ENCODE data around the gene FOXJ3. TPM values are rescaled to one million over a fixed set of nuclear protein-coding genes. Genes with fewer than 3 reads are reported as not detected.

The FOXJ3 gene
- total and polyA plus RNA-seq, 2 of the 8 experiments (the other 6 are each of a cell fraction or from before 2014, with no cell fraction given) = 48.6 to 51.9 TPM

DNA sequence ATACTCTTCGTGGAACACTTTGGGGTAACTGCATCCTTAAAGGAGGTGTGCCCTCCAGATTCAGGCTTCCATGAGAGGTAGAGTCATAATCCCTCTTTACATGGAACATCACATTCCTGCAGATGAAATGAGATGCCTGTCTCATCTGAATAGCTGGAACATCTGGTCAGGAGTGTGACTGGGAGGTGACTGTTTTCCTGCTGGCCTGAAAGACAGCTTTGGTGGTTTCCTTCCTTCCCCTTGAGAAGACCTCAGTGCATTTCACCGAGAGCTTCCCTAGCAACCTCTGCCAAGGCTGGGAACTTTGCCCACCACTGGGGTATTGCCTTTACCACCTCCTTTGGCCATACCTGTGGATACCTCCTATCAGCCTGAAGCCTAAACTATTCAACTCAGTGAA, 123.8 kb downstream of the FOXJ3 start:
- Histone ChIP-seq H3K4me3 (ENCODE audit: extremely low read depth in 1 of 4, insufficient read depth in 2 of 4, low read depth in 3 of 4, low read length in 4 of 4) (no peak overlapping the region), H4K8ac (ENCODE audit: extremely low read depth, insufficient read depth, low read length) (no peak overlapping the region), H2BK15ac (ENCODE audit: low read length) (no peak overlapping the region), H2AK5ac (ENCODE audit: low read depth, low read length) (no peak overlapping the region), H2BK12ac (ENCODE audit: low read depth, low read length) (no peak overlapping the region), H2BK20ac (ENCODE audit: low read length) (no peak overlapping the region), H3K9ac (replicated peaks in 1 of 4; ENCODE audit: extremely low read depth in 1 of 4, low read depth in 3 of 4, low read length in 3 of 4) (no peak overlapping the region), H3K36me3 (ENCODE audit: control insufficient read depth in 2 of 4, insufficient read depth in 4 of 4, low read length in 3 of 4) (no peaks in the 10 kb centered on the region; a peak in 1 of 8 replicates), H3K18ac (ENCODE audit: extremely low read depth, low read length) (no peak overlapping the region), H3K56ac (replicated peaks; ENCODE audit: insufficient read length, low read depth, low read length) (no peak overlapping the region), H2BK120ac (replicated peaks; ENCODE audit: low read depth, low read length) (no peak overlapping the region), H3K4me1 (replicated peaks in 1 of 4; ENCODE audit: control insufficient read depth in 3 of 4, insufficient read depth in 4 of 4, low read length in 3 of 4) (peaks cover 0 to 2% (median under 1%) of the 10 kb centered on the region in 4 experiments; a peak in 5 of 7 replicates), H2AFZ (ENCODE audit: low read length) (no peak overlapping the region), H4K91ac (replicated peaks; ENCODE audit: insufficient read length, low read length) (no peak overlapping the region), H3K14ac (ENCODE audit: insufficient read length) (no peak overlapping the region), H3K27ac (ENCODE audit: low read depth, low read length) (no peak overlapping the region), H3K4ac (replicated peaks; ENCODE audit: insufficient read length, low read depth, low read length) (no peak overlapping the region), H4K20me1 (replicated peaks in 1 of 2; ENCODE audit: control insufficient read depth in 1 of 2, insufficient read depth in 2 of 2, low read length in 2 of 2) (peaks cover 4% of the 10 kb centered on the region in 2 experiments), H2BK5ac (ENCODE audit: low read depth, low read length) (no peak overlapping the region), H4K5ac (ENCODE audit: insufficient read length, low read depth, low read length) (no peak overlapping the region), H3K23ac (ENCODE audit: insufficient read length) (no peak overlapping the region), H3K9me3 (ENCODE audit: insufficient read depth in 2 of 2, low read depth in 1 of 2, low read length in 1 of 2) (no peaks in the 10 kb centered on the region), H3K27me3 (replicated peaks in 1 of 4; ENCODE audit: control insufficient read depth in 3 of 4, extremely low read depth in 1 of 4, insufficient read depth in 3 of 4, low read length in 3 of 4) (no peaks in the 10 kb centered on the region), H3K79me2 (ENCODE audit: control insufficient read depth in 1 of 2, insufficient read depth in 2 of 2, low read length in 2 of 2) (peaks cover 0 to 86% of the 10 kb centered on the region in 2 experiments; a peak in 3 of 4 replicates), H3K4me2 (ENCODE audit: insufficient read depth in 1 of 2, low read depth in 2 of 2, low read length in 2 of 2) (no peak overlapping the region), H3K79me1 (ENCODE audit: low read depth, low read length) (peaks cover 4% of the 10 kb centered on the region; the same call in 1 of the 2 replicates), H3K23me2 (ENCODE audit: low read depth, low read length) (no peaks in the 10 kb centered on the region; the same call in 1 of the 2 replicates)
- FAIRE-seq (no peak), DNase-seq (ENCODE audit: low read depth in 1 of 2, low spot score in 2 of 2) (no peak)
- 83% methylated on average over 2 of the region's 2 CpGs; no CpG with 5 or more reads in 1 of the 2 experiments for WGBS, 2 experiments (ENCODE audit: extremely low coverage in 1 of 2, insufficient coverage in 1 of 2, insufficient read length in 1 of 2, insufficient replicate concordance in 2 of 2, low coverage in 1 of 2, low lambda C conversion rate in 2 of 2, missing lambda C conversion rate in 1 of 2)
- TF ChIP-seq, protein P1, sequence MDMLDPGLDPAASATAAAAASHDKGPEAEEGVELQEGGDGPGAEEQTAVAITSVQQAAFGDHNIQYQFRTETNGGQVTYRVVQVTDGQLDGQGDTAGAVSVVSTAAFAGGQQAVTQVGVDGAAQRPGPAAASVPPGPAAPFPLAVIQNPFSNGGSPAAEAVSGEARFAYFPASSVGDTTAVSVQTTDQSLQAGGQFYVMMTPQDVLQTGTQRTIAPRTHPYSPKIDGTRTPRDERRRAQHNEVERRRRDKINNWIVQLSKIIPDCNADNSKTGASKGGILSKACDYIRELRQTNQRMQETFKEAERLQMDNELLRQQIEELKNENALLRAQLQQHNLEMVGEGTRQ (IDR thresholded peaks at IDR 0.05; ENCODE audit: low read length) = no peak
- TF ChIP-seq KDM5A (IDR thresholded peaks at IDR 0.05; ENCODE audit: low read length) (no peak), SAP30 (IDR thresholded peaks at IDR 0.05; ENCODE audit: insufficient read depth, insufficient replicate concordance, low read length) (no peak), SP4 (IDR thresholded peaks at IDR 0.05; ENCODE audit: low read length) (no peak), EP300 (IDR thresholded peaks at IDR 0.05; ENCODE audit: borderline replicate concordance in 1 of 2, low read depth in 2 of 2, low read length in 2 of 2) (no peak), SP2 (IDR thresholded peaks at IDR 0.05; ENCODE audit: low read length) (no peak)
- POLR2A ChIA-PET (ENCODE audit: partially characterized antibody) = no interaction called here
- CTCF ChIA-PET (ENCODE audit: partially characterized antibody) = interaction anchor here (1.0 kb wide), 1 partner anchor 153 kb away, joined by 3 read pairs; no protein-coding TSS in a partner anchor

All from H1 (cell line).